H1 (cell line): ENCODE measurements around the gene LRRC23. TPM values are rescaled to one million over a fixed set of nuclear protein-coding genes. Genes with fewer than 3 reads are reported as not detected.

Source experiments
- BRCA1 ChIP-seq: IDR thresholded peaks from 2 replicates; pipeline ENCODE4 v1.6.1; 2012; ENCODE audit warnings: low read depth, low read length, improper control_type of control experiment
- CBX5 ChIP-seq: fragments of 300-800, 300-1000 bp; sonication (generic); IDR thresholded peaks from 2 replicates; pipeline ENCODE4 v1.7.1; 2016; ENCODE audit warnings: antibody characterized with exemption, low read length, low read depth
- CHD7 ChIP-seq: fragments of 300-600 bp; sonication (generic); IDR thresholded peaks from 2 replicates; pipeline ENCODE4 v1.7.1; 2012; ENCODE audit warnings: low read length, moderate library complexity, mild to moderate bottlenecking, inconsistent platforms; ENCODE audit not compliant: insufficient replicate concordance
- GTF2F1 ChIP-seq: IDR thresholded peaks from 2 replicates; pipeline ENCODE4 v1.6.1; 2012; ENCODE audit warnings: low read depth, low read length, improper control_type of control experiment, borderline replicate concordance
- JUND ChIP-seq: IDR thresholded peaks from 2 replicates; pipeline ENCODE4 v1.6.1; 2011; ENCODE audit warnings: mild to moderate bottlenecking, improper control_type of control experiment, low read length
- MAFK ChIP-seq: IDR thresholded peaks from 2 replicates; pipeline ENCODE4 v1.6.1; 2012; ENCODE audit warnings: low read depth, mild to moderate bottlenecking, improper control_type of control experiment, low read length
- PHF8 ChIP-seq: fragments of 200-600 bp; sonication (generic); conservative IDR thresholded peaks from 2 replicates; pipeline ENCODE4 v1.7.1; 2012; ENCODE audit warnings: low read depth, mild to moderate bottlenecking, inconsistent platforms, low read length, moderate library complexity
- RBBP5 ChIP-seq: IDR thresholded peaks from 2 replicates; pipeline ENCODE4 v1.7.1; 2012; ENCODE audit warnings: low read depth, mild to moderate bottlenecking, inconsistent platforms, low read length, moderate library complexity, borderline replicate concordance
- TEAD4 ChIP-seq: IDR thresholded peaks from 2 replicates; pipeline ENCODE4 v1.6.1; 2012; ENCODE audit warnings: low read depth, low read length, inconsistent platforms, mixed read lengths
- polyA plus RNA-seq, 7 experiments: library from polyadenylated mRNA; depleted of rRNA in 3 of 7; stranded (reverse) in 5 of 7; unstranded in 2 of 7; fragments of >200 nt in 5 of 7; fragments of 200-250 nt in 2 of 7; gene quantifications; 1 replicate in 5 of 7; 2 replicates in 1 of 7; 4 replicates in 1 of 7; pipeline versions ENCODE4 v1.2.1 to v1.2.3, GENCODE V29; 2011 to 2013; ENCODE audit warnings: missing spikeins in 2 of 7, mixed read lengths in 2 of 7
- total RNA-seq: library from RNA; stranded (reverse); fragmentation: NEBNext Ultra II Directional; extraction: Animal tissue kit (Norgen Biotek cat#: 25700); gene quantifications from 2 replicates; pipeline ENCODE4 v1.2.1, GENCODE V29; 2021

Gene LRRC23
- total and polyA plus RNA-seq, 2 of the 8 experiments (the other 6 are each of a cell fraction or from before 2014, with no cell fraction given), result 2.5 to 3.6 TPM

- TF ChIP-seq CHD7 (no peak), GTF2F1 (no peak), MAFK (no peak), BRCA1 (no peak), JUND (no peak), CBX5 (no peak), TEAD4 (no peak), PHF8 (no peak), RBBP5 (no peak)
These were observed 28.1 kb downstream of the LRRC23 start (continued) for GRCh38 chr12:6932766-6933165.
